NCI-H2081 (cell line): ENCODE measurements around the gene TMEM255B.
"Not testable (repeated sequence)": the region's sequence is repeated elsewhere in the genome, so short reads cannot be mapped to it uniquely, and the experiment has no call there.

Experiments used
- DNase-seq, 2 experiments: peaks; one replicate each; lab custom pipeline; 2025; lab: John Stamatoyannopoulos, UW

TMEM255B gene

DNA sequence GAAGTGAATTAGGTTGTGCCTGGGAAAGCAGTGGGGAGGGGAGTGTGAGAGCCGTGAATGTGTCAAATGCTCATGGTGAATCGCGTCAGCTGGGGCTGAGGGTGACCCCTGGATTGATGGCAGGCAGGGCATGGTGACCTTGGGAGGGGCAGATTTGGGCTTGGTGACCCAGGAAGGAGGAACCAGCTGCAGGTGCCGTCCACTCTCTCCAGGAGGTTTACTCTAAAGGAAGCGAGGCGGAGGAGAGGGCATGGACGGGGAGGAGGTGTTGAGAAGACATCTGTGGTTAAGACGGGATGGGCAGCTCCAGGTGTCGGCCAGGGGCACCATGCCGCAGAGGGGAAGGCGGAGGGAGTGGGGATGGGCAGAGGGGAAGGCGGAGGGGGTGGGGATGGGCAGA lies 28.7 kb downstream of the TMEM255B start:
- no peak for DNase-seq

DNA sequence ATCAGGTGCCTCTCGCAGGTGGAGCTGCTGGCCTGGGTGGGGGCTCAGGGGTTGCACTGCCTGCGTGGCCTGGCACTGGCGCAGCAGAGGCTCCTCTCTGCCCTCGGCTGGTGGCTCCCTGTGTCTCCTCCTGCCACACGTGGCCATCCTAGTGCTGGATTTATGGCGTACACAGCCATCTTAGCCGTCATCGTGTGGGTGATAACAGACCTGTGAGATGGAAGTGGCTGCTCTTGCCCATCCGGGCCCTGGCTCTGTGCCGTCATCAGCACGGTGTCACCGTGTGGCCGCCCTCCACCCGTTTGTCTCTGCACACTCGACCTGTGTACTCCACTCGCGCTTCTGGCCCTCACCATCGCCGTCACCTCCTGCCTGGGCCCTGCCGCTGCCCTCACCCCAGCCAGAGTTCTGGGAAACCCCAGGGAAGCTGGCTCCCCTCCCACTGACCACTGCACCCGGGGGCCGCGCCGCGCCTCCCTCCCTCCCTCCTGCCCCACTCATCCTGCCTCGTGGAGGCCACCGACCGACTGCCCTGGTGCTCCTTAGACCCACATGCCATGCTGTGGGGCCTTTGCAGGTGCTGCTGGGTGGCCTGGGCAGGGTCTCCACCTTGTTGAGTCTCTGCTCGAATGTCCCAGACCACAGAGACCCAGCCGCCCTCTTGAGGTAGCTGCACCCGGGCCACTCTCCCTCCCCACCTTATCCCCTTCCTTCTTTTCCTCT lies 29.5 kb downstream of the TMEM255B start:
- no peak for DNase-seq

DNA sequence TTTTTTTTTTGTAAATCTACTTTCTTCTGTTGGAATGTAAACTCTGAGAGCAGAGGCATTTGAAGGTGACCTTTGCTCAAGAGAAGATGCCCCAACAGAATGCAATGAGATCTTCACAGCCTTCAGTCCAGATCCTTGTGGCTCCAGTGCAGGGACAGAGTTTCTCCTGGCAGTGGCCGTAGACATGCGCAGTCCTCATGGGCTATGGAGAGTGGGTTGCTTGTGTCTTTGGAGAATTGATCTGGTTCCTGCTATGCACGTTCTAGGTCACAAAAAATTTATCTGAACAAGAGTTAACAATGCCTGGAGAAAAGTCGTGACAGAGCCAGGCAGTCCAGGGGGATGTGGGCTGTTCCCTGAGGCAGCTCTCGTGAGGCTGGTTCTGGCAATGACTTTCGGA lies 30.1 kb downstream of the TMEM255B start:
- DNase-seq, result no peak

DNA sequence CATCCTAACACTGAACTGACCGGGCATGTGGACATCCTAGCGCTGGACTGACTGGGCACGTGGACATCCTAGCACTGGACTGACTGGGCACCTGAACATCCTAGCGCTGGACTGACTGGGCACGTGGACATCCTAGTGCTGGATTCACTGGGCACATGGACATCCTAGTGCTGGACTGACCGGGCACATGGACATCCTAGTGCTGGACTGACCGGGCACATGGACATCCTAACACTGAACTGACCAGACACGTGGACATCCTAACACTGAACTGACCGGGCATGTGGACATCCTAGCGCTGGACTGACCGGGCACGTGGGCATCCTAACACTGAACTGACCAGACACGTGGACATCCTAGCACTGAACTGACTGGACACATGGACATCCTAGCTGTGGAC lies 30.9 kb downstream of the TMEM255B start:
- DNase-seq, result not testable (repeated sequence)

DNA sequence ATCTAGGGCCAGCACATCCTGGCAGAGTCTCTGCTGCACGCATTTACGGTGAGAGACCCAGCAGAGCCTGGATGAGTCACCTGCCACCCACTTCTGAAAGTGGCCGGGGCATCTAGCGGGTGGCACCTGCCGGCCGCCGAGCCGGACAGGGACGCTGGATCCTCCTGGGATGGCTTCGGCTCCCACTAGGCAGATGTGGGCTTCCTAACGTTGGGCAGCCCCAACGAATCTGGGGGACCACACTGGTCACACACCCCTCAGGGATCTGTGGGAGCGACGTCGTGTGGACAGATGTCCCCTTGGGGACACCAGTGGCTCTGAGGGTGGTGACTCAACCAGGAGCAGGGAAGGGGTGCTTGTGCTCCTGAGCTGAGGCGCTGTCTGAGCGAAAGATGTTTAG lies 32.2 kb downstream of the TMEM255B start:
- no peak for DNase-seq

DNA sequence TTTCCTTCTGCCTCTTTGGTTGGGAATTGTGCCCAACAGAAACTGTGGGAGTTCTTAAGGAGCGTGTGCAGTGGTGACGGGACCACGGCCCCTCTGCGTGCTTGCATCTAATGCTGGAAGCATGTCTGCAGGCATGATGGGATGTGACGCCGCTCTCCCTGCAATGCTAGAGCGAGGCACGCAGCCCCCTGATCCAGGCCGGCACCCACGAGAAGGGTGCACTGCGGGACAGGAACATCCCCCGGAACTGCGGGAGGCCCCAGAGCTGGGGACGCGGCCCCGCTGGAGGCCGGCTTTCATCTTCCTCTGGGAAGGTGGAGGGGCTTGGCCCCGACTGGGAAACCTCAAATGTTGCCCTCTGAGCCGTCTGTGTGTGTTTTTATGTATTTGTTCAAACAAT lies 32.7 kb downstream of the TMEM255B start:
- no peak for DNase-seq

DNA sequence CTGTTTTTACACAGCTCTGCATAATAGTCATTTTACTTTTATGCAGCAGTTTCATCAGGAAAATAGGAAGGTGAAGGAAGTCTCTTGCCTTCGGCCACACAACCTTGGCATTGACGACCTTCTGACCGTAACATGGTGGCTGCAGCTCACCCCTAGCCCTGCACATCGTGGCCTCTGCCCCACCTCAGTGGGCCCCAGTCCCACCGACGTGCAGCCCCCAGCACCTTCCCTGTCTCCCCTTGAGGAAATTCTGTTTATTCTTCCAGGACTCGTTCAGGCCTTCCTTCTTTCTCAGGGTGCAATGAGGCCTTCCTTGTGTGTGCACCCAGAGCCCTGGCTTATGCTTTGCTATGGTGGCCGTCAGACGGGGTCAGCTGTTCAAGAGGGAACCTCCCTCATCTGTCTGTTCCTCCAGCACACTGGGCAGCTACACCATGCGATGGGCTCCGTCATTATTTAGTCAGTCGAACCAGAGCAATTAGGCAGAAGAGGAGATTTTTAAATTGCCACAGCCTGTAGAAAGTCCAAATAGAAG lies 33.3 kb downstream of the TMEM255B start:
- DNase-seq, result no peak

DNA sequence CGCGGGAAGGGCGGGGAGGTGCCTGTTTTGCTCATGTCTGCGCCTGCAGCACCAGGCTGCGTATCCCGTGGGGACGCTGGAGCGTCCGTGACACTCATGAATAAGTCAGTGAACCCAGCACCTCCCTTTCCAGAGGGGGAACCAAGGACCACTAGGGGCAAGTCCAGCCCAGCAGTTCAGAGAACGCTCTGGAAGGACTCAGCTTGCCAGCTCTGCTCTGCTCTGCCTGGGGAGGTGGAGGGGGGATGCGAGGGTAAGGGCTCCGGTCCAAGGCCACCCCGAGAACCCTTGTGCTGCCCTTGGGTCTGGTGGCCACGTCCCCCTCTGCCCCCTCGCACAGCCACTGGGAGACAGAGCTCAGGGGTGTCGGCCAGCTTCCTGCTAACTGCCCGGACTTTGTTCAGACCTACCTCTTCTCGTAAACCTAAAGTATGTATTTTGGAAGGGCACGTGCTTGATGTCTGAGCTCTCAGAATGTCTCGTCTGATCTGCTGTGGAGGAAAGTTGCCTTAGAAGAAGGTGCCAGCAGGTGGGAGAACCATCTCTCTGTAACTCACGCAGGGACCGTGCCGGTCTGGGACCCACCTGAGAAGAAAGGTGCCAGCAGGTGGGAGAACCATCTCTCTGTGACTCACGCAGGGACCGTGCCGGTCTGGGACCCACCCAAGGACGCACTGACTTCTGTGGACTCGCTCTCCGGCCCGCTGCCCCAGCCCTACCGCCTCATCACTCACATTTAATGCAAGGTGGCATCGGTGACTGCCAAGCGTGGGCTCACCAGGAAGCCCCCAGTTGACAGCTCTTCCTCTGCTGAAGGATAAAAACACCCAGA lies 34.1 kb downstream of the TMEM255B start:
- DNase-seq, result no peak

DNA sequence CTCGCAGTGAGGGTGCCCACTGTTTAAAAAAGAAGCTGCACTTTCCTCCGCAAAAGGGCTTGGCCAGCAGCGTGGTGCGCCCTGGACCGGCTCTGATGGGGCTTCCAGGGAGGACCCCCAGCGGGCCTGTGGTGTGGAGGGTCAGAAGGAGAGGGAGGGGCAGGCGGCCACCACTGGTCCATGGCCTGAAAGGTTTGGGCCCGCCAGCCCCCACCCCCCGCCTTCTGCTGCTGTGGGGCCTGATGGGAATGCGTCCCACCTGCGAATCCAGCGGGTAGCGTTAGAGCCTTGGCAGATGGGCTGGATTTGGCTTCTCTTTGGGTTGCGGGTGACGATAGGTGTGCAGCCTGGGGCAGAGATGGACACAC lies 34.7 kb downstream of the TMEM255B start:
- DNase-seq, result no peak

DNA sequence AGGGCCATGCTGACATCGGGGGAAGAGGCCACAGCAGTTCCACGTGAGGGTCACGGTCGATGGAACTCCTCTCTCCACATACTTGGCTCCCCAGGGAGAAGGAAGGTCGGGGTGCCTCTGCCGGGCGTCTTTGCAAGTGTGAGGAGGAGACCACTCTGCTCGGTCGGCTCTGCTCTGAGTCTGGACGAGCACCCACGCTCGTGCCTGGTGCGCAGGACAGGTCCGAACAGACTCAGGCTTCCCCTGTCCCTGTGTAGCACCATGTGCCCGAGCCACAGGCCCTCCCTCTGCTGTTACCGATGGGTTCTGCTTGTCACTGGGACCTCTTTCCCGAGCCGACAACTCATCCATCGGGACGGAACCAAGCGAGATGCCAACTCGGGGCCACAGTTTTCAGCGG lies 35.1 kb downstream of the TMEM255B start:
- DNase-seq, result no peak

DNA sequence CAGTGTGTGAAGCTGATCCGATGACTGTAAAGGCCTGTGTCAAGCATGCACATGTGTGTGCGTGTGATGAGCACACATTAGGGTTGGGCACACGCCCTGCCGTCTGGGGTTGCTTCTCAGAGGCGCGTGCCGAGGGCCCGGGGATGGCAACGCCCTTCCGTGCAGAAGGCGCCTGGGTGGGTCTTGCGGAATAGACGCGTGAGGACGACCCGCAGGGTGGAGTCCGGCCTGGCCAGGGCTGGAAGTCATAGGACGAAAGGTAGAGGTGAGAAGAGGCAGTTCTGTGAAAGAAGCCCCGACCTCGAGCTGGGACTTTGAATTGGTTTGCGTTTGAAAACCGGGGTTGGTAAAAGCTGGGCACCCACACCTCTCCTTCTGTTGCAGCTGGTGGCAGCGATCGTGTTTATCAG lies 35.7 kb downstream of the TMEM255B start:
- DNase-seq, result no peak

DNA sequence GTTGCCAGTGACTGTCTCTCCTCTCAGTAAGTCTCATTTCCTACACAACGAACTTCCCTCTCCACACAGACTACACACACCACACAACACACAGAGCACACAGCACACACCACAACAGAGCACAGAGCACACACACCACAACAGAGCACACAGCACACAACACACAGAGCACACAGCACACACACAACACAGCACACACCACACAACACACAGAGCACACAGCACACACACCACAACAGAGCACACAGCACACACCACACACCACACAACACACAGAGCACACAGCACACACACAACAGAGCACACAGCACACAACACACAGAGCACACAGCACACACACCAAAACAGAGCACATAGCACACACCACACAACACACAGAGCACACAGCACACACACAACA lies 36.3 kb downstream of the TMEM255B start:
- not testable (repeated sequence) for DNase-seq

DNA sequence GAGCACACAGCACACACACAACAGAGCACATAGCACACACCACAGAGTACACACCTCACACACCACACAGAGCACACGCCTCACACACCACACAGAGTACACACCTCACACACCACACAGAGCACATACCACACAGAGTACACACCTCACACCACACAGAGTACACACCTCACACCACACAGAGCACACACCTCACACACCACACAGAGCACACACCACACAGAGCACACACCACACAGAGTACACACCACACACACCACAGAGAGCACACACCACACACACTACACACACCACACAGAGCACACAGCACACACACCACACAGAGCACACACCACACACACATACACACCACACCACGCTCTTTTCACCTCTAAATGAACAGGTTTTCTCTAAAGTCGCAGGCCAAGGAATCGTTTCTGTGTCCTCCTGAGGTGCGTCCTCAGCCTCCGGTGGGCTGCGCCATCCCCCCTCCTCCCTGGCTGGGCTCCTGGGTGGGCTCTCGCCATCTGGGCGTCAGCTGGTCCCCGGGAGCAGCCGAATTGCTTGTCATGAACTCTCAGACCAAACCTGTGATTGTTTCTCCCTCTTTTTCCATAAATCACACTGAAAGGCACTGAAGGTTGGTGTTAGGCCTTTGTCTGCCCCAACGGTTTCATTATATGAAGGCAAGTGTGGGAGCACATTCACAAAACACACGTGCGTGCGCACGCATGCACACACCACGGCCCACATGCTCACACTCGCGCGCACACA lies 37.4 kb downstream of the TMEM255B start:
- DNase-seq, result no peak

DNA sequence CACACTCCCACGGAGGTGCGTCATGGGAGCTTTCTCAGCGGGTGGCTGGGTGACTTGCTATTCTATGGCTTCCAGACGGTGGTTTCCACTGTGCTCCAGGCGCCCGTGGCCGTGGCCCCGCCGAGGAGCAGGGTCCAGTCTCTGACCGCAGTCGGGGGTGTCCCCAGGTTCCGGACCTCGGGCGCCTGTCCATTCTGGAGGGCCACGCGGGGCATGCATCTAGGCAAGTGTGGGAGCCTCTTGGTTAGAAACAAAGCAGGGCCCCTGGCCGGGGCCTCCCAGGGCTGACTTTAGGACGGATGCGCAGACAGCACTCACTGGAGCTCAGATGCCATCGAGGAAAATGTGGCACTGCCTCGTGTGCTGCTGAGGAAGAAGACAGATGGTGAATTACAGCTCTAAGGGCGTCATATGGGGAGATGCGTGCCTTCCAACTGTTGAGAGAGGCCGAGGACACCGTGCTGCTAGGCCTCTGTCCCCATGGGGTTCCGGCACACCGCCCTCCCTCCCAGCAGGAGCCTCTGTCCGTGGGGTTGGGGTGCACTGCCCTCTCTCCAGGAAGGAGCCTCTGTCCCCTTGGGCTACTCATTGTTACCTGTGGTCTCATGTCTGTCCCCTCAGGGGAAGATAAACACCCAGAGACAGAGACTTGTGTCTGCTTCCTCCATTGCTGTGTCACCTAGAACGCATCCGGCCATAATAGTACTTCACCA lies 38.1 kb downstream of the TMEM255B start:
- DNase-seq, result no peak

DNA sequence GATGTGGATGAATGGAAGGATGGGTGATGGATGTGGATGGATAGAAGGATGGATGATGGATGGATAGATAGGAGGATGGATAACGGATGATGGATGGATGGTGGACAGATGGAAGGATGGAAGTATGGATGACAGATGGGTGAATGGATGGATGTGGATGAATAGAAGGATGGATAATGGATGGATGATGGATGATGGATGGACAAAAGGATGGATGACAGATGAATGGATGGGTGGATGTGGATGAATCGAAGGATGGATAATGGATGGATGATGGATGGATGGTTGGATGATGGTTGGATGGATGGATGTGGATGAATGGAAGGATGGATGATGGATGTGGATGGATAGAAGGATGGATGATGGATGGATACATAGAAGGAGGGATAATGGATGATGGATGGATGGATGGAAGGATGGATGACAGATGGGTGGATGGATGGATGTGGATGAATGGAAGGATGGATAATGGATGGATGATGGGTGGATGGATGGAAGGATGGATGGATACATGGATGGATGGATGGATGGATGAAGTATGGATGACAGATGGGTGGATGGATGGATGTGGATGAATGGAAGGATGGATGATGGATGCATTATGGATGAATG lies 39.3 kb downstream of the TMEM255B start:
- no peak for DNase-seq

DNA sequence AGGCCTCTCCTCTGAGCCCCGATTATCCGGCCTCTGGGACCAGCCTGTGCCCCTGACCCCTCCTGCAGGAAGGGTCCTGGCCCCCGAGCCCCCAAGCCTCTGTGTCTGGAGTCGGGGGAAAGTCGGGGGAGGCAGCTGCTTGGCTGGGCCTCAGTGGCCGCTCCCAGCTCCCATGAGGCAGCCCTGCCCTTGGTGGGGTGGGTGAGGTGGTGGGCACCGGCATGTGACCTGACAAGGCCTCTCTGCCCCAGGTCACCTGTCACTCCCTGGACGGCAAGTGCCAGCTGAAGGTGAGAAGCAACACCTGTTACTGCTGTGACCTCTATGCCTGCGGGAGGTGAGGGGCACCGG lies 41.5 kb downstream of the TMEM255B start:
- DNase-seq, result no peak

DNA sequence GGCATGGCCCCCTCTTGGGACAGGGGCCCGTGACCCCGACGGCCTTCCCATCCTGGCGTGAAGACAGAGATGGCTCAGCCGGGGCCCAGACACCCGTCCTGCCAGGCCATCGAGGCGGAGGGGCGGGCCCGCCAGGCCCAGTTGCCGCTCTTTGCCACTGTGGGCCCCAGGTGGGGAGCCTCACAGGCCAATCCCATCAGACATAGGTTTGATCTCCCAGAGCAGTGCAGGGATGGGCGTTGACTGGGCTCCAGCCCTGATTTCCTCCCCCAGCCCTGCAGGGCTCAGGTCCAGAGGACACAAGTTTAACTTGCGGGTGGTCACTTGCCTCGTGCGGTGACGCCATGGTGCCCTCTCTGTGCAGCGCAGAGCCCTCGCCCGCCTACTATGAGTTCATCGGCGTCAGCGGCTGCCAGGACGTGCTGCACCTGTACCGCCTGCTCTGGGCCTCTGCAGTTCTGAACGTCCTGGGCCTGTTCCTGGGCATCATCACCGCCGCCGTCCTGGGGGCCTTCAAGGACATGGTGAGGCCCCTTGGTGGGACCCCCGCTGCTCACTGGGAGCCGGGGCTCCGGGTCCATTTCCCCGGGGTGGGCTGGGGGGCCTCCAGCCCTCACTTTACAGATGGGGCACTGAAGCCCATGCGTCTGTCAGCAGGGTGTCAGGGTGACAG lies 42.4 kb downstream of the TMEM255B start:
- DNase-seq, result no peak

DNA sequence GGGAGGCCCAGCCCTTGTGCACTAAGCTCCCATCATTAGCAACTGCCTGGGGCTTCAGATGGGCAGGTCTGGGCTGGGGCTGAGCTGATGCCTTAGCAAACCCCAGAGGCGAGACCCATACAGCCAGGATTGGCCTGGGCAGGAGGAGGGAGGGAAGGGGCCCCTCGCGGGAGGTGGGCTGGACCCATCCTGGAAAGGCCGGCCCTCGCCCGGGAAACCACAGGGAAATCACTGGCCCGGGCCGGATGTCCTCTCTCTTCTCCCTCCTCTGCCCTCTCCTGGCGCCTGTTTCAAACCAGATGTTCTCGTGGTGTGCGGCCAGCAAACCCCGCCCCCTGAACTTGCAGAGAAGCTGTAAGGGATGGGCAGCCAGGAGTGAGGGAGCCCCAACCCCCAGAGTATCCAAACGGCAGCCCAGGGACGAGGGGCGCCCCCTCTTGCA lies 43.1 kb downstream of the TMEM255B start:
- DNase-seq, result no peak

DNA sequence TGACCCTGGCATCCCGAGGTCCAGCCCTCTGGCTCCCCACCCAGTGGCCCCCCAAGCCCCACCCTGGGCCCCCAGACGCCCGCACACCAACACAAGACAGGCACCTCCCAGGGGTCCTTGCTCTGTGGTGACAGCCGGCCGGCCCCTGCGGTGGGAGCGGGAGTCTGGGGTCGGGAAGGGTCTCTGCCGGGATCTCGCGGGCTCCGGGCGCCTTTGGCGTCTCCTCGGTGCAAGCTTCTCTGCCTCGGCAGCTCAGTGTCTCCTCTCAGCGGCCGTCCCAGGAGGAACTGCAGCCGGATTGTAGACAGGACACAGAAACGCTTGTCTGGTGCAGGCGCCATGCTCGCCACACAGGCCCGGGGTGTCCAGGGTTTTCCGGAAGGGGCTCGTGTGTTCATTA lies 43.7 kb downstream of the TMEM255B start:
- no peak for DNase-seq

DNA sequence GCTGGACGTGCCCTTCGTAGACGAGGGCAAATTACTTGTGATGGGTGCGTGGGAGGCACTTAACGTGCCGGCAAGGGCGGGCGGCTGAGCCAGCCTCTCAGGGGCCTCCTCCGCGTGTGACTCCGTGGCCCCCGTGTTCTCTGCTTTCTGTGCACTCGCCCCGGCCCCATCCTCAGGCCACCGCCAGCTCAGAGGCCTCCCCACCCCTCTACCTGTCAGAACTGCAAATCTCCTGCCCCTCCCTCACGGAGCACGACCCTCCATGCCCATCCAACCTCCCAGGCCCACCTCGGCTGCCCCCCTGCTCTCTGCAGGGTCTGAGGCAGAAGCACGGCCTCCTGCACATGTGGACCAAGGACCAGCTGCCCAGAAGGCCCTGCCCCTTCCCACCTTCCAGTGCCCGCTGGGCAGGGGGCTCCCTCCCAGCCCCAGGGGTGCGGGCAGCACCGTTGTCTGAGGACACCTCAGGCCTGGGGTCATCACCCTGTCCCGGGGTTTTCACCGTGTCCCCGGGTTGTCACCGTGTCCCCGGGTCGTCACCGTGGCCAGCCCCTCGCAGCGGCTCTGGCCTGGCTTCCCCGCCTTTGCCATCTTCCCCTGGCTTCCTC lies 44.5 kb downstream of the TMEM255B start:
- no peak for DNase-seq
